Measurements from ENCODE around the gene PIP4P1. TPM values are rescaled to one million over a fixed set of nuclear protein-coding genes. Genes with fewer than 3 reads are reported as not detected.

Gene PIP4P1
- total and polyA plus RNA-seq, 2 donors: 18.6 to 53.2 TPM

DNA sequence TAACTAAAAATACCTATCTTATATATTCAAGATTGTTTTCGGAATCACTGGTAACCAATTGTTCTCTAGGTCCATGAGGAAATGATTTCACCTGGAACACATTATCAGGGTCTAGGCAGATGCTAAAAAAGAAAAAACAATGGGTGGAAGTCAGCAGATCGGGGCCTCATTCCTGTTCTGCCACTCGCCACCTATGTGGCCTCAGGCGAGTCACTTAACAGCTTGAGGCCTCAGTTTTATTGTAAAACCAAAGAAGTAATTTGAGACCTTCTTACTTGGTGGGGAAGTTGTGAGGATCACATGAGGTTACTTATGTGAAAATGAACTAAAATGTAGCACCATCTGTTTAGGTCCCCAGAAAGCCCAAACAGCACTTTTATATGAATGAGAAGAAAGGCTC, 37.9 kb upstream of the PIP4P1 start:
- Histone ChIP-seq H3K36me3 (ENCODE audit: control insufficient read depth in 2 of 2, insufficient read depth in 2 of 2, low read length in 1 of 2) (no peaks in the 10 kb centered on the region), H3K27me3 (ENCODE audit: control insufficient read depth in 2 of 2, insufficient read depth in 1 of 2, low read length in 1 of 2) (no peaks in the 10 kb centered on the region), H3K4me1 (ENCODE audit: control insufficient read depth in 2 of 2, insufficient read depth in 2 of 2, low read length in 2 of 2) (no peaks in the 10 kb centered on the region), H3K4me3 (ENCODE audit: low read length in 2 of 2) (no peak overlapping the region), H3K9me3 (ENCODE audit: control insufficient read depth in 2 of 2, insufficient read depth in 1 of 2, low read length in 1 of 2) (no peaks in the 10 kb centered on the region), H3K27ac (ENCODE audit: low read depth in 1 of 2, low read length in 1 of 2) (no peak overlapping the region)
- WGBS: 95% methylated on average over 4 of the region's 4 CpGs
- DNase-seq (ENCODE audit: low read depth in 6 of 9, low spot score in 9 of 9): no peak

DNA sequence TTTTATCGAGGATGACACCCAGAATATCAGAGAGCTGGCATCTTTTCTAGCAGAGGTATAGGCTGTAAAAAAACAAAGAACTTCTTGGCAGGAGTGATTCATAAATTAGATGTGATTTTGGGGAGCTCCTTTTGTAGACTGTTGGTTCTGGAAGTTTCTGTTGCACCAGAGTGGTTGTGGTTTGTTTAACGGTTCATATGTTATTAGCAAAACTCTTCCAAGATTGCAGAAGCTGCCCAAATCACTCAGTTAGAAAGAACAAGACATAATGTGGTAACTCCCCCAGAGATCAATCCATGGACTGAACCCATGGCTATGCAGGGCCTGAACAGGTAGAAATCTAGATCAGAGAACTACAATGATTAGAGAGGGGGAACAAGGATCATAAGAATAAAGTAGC, 37.4 kb upstream of the PIP4P1 start:
- H3K36me3 ChIP-seq (ENCODE audit: control insufficient read depth in 2 of 2, insufficient read depth in 2 of 2, low read length in 1 of 2): no peaks in the 10 kb centered on the region
- no peaks in the 10 kb centered on the region for H3K9me3 ChIP-seq (ENCODE audit: control insufficient read depth in 2 of 2, insufficient read depth in 1 of 2, low read length in 1 of 2)
- H3K27ac ChIP-seq (ENCODE audit: low read depth in 1 of 2, low read length in 1 of 2): no peak overlapping the region
- no peaks in the 10 kb centered on the region for H3K4me1 ChIP-seq (ENCODE audit: control insufficient read depth in 2 of 2, insufficient read depth in 2 of 2, low read length in 2 of 2)
- H3K27me3 ChIP-seq (ENCODE audit: control insufficient read depth in 2 of 2, insufficient read depth in 1 of 2, low read length in 1 of 2): no peaks in the 10 kb centered on the region
- WGBS: 73% methylated on average over 2 of the region's 2 CpGs
- H3K4me3 ChIP-seq (ENCODE audit: low read length in 2 of 2): no peak overlapping the region
- DNase-seq (ENCODE audit: low read depth in 6 of 9, low spot score in 9 of 9): no peak

DNA sequence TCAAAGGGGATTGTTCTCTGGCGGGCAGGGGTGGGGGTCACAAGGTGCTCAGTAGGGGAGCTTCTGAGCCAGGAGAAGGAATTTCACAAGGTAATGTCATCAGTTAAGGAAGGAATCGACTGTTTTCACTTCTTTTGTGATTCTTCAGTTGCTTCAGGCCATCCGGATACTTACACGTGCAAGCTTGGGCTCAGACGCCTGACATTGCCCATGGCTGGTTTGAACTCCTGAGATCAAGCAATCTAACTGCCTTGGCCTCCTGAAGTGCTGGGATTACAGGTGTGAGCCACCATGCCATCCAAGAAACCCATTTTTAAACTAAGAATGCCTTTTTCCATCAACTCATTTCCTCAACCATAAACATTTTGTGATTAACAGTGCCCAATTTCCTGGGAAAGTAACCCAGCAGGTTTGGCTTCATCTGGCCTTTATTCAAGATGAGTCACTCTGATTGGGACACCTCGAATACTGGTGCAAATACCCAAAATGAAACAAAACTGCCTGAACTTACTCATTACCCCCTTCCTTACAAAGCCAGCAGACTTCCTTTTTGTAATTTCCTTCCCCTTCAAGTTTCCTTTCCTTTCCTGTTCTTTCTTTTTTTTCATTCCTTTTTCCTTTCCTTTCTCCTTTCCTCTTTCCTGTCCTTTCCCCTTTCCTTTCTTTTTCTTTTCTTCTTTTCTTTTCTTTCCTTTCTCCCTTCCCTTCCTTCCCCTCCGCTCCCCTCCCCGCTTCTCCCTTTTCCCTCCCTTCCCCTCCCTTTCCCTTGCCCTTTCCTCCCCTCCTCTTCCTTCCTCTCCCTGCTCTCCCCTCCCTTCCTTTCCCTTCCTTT, 33.9 kb upstream of the PIP4P1 start:
- Histone ChIP-seq H3K27me3 (ENCODE audit: control insufficient read depth in 2 of 2, insufficient read depth in 1 of 2, low read length in 1 of 2) (no peaks in the 10 kb centered on the region), H3K4me3 (ENCODE audit: low read length in 2 of 2) (no peak overlapping the region), H3K27ac (ENCODE audit: low read depth in 1 of 2, low read length in 1 of 2) (no peak overlapping the region), H3K9me3 (ENCODE audit: control insufficient read depth in 2 of 2, insufficient read depth in 1 of 2, low read length in 1 of 2) (no peaks in the 10 kb centered on the region), H3K36me3 (ENCODE audit: control insufficient read depth in 2 of 2, insufficient read depth in 2 of 2, low read length in 1 of 2) (no peaks in the 10 kb centered on the region), H3K4me1 (ENCODE audit: control insufficient read depth in 2 of 2, insufficient read depth in 2 of 2, low read length in 2 of 2) (no peaks in the 10 kb centered on the region)
- WGBS: 96% methylated on average over 8 of the region's 8 CpGs
- no peak for DNase-seq (ENCODE audit: low read depth in 6 of 9, low spot score in 9 of 9)

DNA sequence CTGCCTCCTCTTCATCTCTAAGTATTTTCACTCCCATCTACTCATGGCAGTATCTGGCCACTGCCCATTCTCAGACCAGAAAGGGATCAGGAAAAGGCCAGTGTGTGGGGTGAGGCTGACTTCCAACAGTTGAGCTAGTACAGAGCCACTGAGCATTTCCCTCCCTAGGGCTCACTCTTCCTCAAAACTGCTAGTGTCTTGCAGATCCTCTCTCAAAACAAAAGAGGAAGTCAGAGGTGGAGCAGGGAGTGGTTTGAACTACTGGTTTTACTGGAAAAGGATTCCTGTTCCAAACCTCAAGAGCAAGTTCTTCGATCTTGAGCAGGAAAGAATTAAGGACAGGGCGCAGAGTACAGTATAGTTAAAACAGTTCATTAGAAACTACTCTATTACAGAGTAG, 32.4 kb upstream of the PIP4P1 start:
- Histone ChIP-seq H3K4me1 (ENCODE audit: control insufficient read depth in 2 of 2, insufficient read depth in 2 of 2, low read length in 2 of 2) (no peaks in the 10 kb centered on the region), H3K36me3 (ENCODE audit: control insufficient read depth in 2 of 2, insufficient read depth in 2 of 2, low read length in 1 of 2) (no peaks in the 10 kb centered on the region), H3K4me3 (ENCODE audit: low read length in 2 of 2) (no peak overlapping the region), H3K27me3 (ENCODE audit: control insufficient read depth in 2 of 2, insufficient read depth in 1 of 2, low read length in 1 of 2) (no peaks in the 10 kb centered on the region), H3K9me3 (ENCODE audit: control insufficient read depth in 2 of 2, insufficient read depth in 1 of 2, low read length in 1 of 2) (no peaks in the 10 kb centered on the region), H3K27ac (ENCODE audit: low read depth in 1 of 2, low read length in 1 of 2) (no peak overlapping the region)
- 16% methylated on average over 2 of the region's 2 CpGs for WGBS
- no peak for DNase-seq (ENCODE audit: low read depth in 6 of 9, low spot score in 9 of 9)

DNA sequence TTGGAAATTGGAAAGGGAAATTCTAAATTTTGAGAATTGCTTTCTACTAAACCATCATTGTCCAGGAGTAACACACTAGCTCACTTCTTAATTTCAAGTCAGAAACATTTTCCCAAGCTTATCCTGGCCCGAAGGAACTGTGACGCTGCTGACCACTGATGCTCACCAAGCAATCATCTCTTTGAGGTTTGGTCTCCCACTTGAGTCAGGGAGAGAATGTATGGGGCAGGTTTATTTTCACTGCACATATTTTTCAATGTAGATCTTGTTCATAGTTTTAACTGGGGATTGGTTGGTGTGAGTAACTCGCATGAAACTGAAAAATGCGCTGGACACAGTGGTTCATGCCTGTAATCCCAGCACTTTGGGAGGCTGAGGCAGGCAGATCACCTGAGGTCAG, 31.3 kb upstream of the PIP4P1 start:
- WGBS: 97% methylated on average over 4 of the region's 4 CpGs
- Histone ChIP-seq H3K27ac (ENCODE audit: low read depth in 1 of 2, low read length in 1 of 2) (no peak overlapping the region), H3K4me1 (ENCODE audit: control insufficient read depth in 2 of 2, insufficient read depth in 2 of 2, low read length in 2 of 2) (no peaks in the 10 kb centered on the region)

DNA sequence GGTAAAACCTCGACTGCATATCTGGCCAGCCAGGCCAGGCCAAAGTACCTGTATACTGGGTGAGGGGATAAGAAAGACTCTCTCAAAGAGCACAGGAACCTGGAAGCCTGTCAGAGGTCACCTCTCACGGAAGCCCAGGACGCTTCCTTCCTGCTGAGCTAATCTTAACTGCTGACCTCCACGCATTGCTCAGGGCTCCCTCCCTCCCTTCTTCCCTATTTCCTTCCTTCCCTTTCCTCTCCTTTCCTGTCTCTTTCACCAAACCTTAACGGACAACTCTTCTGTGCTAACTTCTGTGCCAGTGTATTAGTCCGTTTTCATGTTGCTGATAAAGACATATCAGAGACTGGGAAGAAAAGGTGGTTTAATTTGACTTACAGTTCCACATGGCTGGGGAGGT, 29.3 kb upstream of the PIP4P1 start:
- DNase-seq (ENCODE audit: low read depth in 6 of 9, low spot score in 9 of 9): no peak
- H3K4me1 ChIP-seq (ENCODE audit: control insufficient read depth in 2 of 2, insufficient read depth in 2 of 2, low read length in 2 of 2): no peaks in the 10 kb centered on the region
- H3K4me3 ChIP-seq (ENCODE audit: low read length in 2 of 2): no peak overlapping the region
- 90% methylated on average over 6 of the region's 6 CpGs for WGBS
- no peak overlapping the region for H3K27ac ChIP-seq (ENCODE audit: low read depth in 1 of 2, low read length in 1 of 2)
- no peaks in the 10 kb centered on the region for H3K9me3 ChIP-seq (ENCODE audit: control insufficient read depth in 2 of 2, insufficient read depth in 1 of 2, low read length in 1 of 2)
- no peaks in the 10 kb centered on the region for H3K36me3 ChIP-seq (ENCODE audit: control insufficient read depth in 2 of 2, insufficient read depth in 2 of 2, low read length in 1 of 2)
- H3K27me3 ChIP-seq (ENCODE audit: control insufficient read depth in 2 of 2, insufficient read depth in 1 of 2, low read length in 1 of 2): no peaks in the 10 kb centered on the region

More for the DNA sequence above, 31.3 kb upstream of the PIP4P1 start:
- no peaks in the 10 kb centered on the region for H3K27me3 ChIP-seq (ENCODE audit: control insufficient read depth in 2 of 2, insufficient read depth in 1 of 2, low read length in 1 of 2)
- H3K4me3 ChIP-seq (ENCODE audit: low read length in 2 of 2): no peak overlapping the region
- no peaks in the 10 kb centered on the region for H3K36me3 ChIP-seq (ENCODE audit: control insufficient read depth in 2 of 2, insufficient read depth in 2 of 2, low read length in 1 of 2)
- H3K9me3 ChIP-seq (ENCODE audit: control insufficient read depth in 2 of 2, insufficient read depth in 1 of 2, low read length in 1 of 2): no peaks in the 10 kb centered on the region
- DNase-seq (ENCODE audit: low read depth in 6 of 9, low spot score in 9 of 9): no peak

DNA sequence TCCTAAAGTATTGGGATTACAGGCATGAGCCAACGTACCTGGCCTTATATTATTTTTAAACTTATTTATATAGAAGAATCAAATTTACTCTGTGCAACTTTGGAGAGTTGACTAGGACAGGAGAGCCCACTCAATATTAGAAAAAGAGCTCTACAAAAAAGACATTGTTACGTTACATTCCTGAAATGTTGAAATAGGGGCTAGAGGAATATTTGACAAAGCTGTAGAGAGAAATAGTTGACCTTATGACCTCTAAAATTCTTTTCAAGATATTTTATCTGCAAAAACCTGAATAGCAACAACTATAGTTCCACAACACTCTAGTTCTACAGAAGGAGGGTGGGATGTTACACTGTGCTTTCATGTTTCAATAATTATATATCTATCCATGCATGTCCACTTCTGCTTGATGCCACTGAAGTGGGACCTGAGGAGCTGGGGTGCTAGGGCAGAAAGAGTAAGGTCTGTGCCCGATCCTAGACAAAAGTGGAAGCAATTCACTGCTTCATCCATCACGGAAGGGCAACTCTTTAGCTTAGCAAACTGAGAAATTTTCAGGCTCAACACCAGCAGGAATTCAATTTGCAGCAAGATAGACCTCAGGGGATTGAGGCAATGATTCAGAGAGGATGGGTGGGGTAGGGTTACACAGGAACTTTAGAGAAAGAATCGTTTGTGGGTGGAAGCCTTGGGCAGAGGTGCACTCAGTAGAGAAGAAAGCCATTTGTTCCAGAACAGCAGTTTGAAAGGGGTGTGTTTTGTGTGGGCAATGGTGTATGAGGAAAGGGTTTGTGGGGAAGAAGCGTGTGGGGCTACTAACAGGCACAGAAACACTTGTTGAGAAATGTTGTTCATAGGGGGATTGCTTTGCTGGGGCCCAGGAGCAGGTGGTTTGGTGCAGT, 28.1 kb upstream of the PIP4P1 start:
- DNase-seq (ENCODE audit: low read depth in 6 of 9, low spot score in 9 of 9): peak in 1 of 9 donors; percentile 34
- H3K36me3 ChIP-seq (ENCODE audit: control insufficient read depth in 2 of 2, insufficient read depth in 2 of 2, low read length in 1 of 2): no peaks in the 10 kb centered on the region
- H3K9me3 ChIP-seq (ENCODE audit: control insufficient read depth in 2 of 2, insufficient read depth in 1 of 2, low read length in 1 of 2): no peaks in the 10 kb centered on the region
- 68% methylated on average over 6 of the region's 6 CpGs for WGBS
- no peaks in the 10 kb centered on the region for H3K27me3 ChIP-seq (ENCODE audit: control insufficient read depth in 2 of 2, insufficient read depth in 1 of 2, low read length in 1 of 2)
- H3K4me1 ChIP-seq (ENCODE audit: control insufficient read depth in 2 of 2, insufficient read depth in 2 of 2, low read length in 2 of 2): no peaks in the 10 kb centered on the region
- H3K4me3 ChIP-seq (ENCODE audit: low read length in 2 of 2): no peak overlapping the region
- no peak overlapping the region for H3K27ac ChIP-seq (ENCODE audit: low read depth in 1 of 2, low read length in 1 of 2)

DNA sequence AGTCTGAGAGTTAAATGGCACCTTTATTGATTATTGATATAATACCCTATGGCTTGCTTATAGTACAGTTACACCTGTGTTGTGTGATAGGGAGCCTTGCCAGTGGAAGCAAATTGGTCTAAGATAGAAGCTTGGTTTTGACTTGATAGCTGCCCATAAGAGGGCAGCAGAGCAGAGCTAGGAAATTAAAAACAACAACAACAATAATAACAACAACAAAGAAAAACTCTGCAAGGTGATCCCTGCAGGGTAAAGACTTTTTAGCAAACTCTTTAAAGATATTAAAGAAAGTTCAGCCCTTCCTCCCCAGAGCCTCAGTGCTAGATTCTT, 26.1 kb upstream of the PIP4P1 start:
- Histone ChIP-seq H3K27me3 (ENCODE audit: control insufficient read depth in 2 of 2, insufficient read depth in 1 of 2, low read length in 1 of 2) (no peaks in the 10 kb centered on the region), H3K9me3 (ENCODE audit: control insufficient read depth in 2 of 2, insufficient read depth in 1 of 2, low read length in 1 of 2) (no peaks in the 10 kb centered on the region), H3K4me3 (ENCODE audit: low read length in 2 of 2) (no peak overlapping the region), H3K4me1 (ENCODE audit: control insufficient read depth in 2 of 2, insufficient read depth in 2 of 2, low read length in 2 of 2) (no peaks in the 10 kb centered on the region), H3K27ac (ENCODE audit: low read depth in 1 of 2, low read length in 1 of 2) (no peak overlapping the region), H3K36me3 (ENCODE audit: control insufficient read depth in 2 of 2, insufficient read depth in 2 of 2, low read length in 1 of 2) (no peaks in the 10 kb centered on the region)
- no peak for DNase-seq (ENCODE audit: low read depth in 6 of 9, low spot score in 9 of 9)

DNA sequence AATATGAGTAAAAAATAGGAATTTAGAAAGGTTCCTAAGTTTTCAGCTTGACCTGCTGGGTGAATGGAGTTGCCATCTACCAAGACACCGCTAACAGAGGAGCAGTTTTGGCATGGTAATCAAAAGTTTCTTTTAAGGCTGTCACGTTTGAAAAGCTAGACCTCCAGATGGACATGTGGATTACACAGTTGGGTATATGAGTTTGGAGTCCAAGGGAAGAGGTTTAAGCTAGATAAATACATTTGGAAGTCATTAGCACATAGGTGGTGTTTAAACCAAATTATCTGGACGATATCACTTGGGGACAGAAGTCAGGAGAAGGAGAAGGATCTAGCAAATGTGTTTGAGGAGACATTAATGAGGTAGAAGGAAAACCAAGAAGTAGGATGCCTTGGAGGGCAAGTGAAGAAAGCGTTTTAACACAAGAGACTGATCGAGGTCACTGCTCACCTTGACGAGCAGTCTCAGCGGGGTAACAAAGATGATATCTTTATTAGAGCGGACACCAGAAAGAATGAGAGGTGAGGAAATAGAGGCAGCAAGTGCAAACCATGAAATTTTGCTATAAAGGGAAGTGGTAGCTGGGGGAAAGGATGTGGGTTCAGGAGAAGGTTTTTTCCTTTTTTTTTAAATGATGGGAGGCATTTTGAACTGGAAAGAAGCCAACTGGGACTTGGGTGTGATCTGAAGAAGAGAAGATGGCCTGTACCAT, 25.6 kb upstream of the PIP4P1 start:
- no peaks in the 10 kb centered on the region for H3K27me3 ChIP-seq (ENCODE audit: control insufficient read depth in 2 of 2, insufficient read depth in 1 of 2, low read length in 1 of 2)
- DNase-seq (ENCODE audit: low read depth in 6 of 9, low spot score in 9 of 9): no peak
- no peaks in the 10 kb centered on the region for H3K36me3 ChIP-seq (ENCODE audit: control insufficient read depth in 2 of 2, insufficient read depth in 2 of 2, low read length in 1 of 2)
- no peaks in the 10 kb centered on the region for H3K9me3 ChIP-seq (ENCODE audit: control insufficient read depth in 2 of 2, insufficient read depth in 1 of 2, low read length in 1 of 2)
- 44% methylated on average over 8 of the region's 8 CpGs for WGBS
- no peaks in the 10 kb centered on the region for H3K4me1 ChIP-seq (ENCODE audit: control insufficient read depth in 2 of 2, insufficient read depth in 2 of 2, low read length in 2 of 2)
- H3K27ac ChIP-seq (ENCODE audit: low read depth in 1 of 2, low read length in 1 of 2): no peak overlapping the region
- H3K4me3 ChIP-seq (ENCODE audit: low read length in 2 of 2): no peak overlapping the region

All from thymus (tissue), 11 donors.